ENCODE data around the gene HAUS7. TPM values are rescaled to one million over a fixed set of nuclear protein-coding genes. Genes with fewer than 3 reads are reported as not detected.

HAUS7 gene
- total RNA-seq, 2 experiments from 2014 or later: 54.4 to 56.3 TPM

DNA sequence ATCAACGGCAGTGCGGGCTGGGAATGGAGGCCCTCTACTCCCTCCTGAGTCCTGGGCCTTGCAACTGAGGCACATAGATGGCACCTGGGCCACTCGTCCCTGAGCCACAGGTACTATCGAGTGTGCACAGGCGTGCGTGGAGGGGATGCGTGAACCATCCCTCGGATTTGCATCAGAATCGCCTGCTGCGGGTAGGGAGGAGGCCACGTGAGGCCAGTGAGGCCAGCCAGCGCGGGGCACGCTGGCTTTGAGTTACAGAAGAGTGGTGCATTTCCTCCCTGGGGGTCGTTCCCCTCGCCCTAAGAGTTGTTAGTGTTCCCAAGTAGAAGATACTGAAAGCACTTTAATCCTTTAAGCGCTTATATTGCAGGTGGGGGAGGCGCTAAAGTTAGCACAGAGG lies 48.5 kb downstream of the HAUS7 start:
- Mint-ChIP-seq H3K9me3 (ENCODE audit: low read depth) (no peaks in the 10 kb centered on the region), H3K27ac (no peak overlapping the region), H3K4me3 (no peak overlapping the region), H3K36me3 (no peaks in the 10 kb centered on the region), H3K27me3 (no peaks in the 10 kb centered on the region), H3K4me1 (no peaks in the 10 kb centered on the region)
- ATAC-seq (no peak), DNase-seq (no peak)
- CTCF ChIA-PET: no interaction called here

DNA sequence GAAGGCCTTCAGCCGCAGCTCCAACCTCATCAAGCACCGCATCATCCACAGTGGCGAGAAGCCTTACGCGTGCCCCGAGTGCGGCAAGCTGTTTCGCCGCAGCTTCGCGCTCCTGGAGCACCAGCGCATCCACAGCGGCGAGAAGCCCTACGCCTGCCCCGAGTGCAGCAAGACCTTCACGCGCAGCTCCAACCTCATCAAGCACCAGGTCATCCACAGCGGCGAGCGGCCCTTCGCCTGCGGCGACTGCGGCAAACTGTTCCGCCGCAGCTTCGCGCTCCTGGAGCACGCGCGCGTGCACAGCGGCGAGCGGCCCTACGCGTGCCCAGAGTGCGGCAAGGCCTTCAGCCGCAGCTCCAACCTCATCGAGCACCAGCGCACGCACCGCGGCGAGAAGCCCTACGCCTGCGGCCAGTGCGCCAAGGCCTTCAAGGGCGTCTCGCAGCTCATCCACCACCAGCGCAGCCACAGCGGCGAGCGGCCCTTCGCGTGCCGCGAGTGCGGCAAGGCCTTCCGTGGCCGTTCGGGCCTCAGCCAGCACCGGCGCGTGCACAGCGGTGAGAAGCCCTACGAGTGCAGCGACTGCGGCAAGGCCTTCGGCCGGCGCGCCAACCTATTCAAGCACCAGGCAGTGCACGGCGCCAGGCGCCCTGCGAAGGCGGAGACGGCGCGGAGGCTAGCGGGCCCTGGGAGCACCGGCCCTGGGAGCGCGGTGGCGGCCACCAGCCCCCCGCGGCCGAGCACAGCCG lies 49.4 kb downstream of the HAUS7 start:
- ATAC-seq (no peak), DNase-seq (no peak)
- no peaks in the 10 kb centered on the region for H3K4me1 Mint-ChIP-seq
- no peak overlapping the region for H3K4me3 Mint-ChIP-seq
- H3K27ac Mint-ChIP-seq: no peak overlapping the region
- H3K27me3 Mint-ChIP-seq: no peaks in the 10 kb centered on the region
- no peaks in the 10 kb centered on the region for H3K9me3 Mint-ChIP-seq (ENCODE audit: low read depth)
- CTCF ChIA-PET: no interaction called here
- H3K36me3 Mint-ChIP-seq: no peaks in the 10 kb centered on the region

DNA sequence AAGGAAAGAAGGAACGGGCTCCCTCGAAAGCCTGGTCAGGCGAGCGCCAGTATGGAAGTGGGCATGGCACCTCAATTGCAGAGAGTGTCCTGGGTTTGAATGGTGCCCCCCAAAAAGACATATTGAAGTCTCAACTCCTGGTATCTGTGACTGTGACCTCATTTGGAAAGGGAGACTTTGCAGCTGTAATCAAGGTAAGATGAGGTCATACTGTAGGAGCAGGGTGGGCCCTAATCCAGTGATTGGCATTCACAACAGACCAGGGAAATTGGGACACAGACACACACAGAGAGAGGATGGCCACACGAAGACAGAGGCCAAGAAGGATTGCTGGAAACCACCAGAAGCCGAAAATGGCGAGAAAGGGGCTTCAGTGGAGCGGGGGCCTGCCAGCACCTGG lies 52.7 kb downstream of the HAUS7 start:
- H3K4me1 Mint-ChIP-seq: no peaks in the 10 kb centered on the region
- H3K4me3 Mint-ChIP-seq: no peak overlapping the region
- no peaks in the 10 kb centered on the region for H3K36me3 Mint-ChIP-seq
- H3K27ac Mint-ChIP-seq: no peak overlapping the region
- no peaks in the 10 kb centered on the region for H3K27me3 Mint-ChIP-seq
- CTCF ChIA-PET: no interaction called here
- ATAC-seq (no peak), DNase-seq (no peak)
- no peaks in the 10 kb centered on the region for H3K9me3 Mint-ChIP-seq (ENCODE audit: low read depth)

DNA sequence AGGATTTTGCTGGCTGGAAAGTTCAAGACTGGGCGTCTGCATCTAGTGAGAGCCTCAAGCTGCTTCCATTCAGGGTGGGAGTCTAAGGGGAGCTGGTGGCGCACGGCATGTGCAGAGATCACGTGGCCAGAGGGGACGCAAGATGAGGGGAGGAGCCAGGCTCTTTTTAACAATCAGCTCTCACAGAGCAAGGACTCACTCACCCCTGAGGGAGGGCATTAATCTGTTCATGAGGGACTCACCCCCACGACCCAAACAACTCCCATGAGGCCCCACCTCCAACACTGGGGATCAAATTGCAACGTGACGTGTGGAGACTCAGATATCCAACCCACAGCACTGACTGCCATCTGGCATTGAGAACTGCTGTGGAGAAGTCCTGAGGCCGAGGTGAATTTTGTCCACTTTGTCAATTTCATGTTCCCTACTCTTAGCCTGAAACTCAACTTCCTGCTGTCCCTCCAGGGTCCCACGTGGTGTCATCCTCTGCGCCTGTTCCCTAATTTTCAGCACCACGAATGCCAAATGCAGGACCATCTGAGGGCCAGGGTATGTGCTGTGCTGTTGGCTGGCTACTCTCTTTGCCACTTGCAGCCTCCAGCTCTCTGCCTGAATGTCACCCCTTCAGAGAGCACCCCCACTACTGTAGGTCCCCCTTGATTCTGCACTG lies 53.5 kb downstream of the HAUS7 start:
- H3K9me3 Mint-ChIP-seq (ENCODE audit: low read depth): no peaks in the 10 kb centered on the region
- peaks cover 4% of the 10 kb centered on the region for H3K4me1 Mint-ChIP-seq
- DNase-seq: no peak
- ATAC-seq: no peak
- no peaks in the 10 kb centered on the region for H3K36me3 Mint-ChIP-seq
- no peak overlapping the region for H3K27ac Mint-ChIP-seq
- H3K27me3 Mint-ChIP-seq: peaks cover 2% of the 10 kb centered on the region
- CTCF ChIA-PET: no interaction called here
- no peak overlapping the region for H3K4me3 Mint-ChIP-seq

DNA sequence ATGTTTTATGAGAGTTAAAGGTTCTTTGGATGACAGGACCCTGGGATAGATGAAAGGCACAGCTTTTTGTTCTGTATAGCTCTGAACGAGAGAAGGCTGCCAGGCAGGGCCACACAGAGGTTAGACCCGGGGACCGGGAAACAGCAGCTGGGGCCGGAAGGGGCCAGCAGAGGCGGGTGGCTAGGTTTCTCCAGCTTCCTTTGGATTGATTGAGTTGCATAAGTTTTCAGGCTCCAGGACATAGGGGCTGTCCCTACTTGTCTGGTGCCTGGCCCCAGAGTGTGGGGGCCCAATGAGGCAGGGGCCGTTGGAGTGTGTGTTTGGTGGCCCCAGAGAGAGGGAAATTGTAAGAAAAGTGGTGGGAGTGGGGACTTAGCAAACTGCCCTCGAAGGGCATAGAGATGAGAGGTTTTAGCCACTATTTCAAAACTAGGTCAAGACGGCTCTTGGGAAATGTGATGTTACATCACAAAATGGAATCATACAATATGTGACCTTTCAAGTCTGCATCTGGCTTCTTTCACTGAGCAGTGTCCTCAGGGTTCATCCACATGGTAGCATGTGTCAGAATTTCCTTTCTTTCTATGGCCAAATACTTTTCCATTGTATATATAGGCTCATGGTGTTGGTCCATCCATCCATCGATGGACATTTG lies 55.4 kb downstream of the HAUS7 start:
- H3K36me3 Mint-ChIP-seq: no peaks in the 10 kb centered on the region
- no peak overlapping the region for H3K27ac Mint-ChIP-seq
- H3K27me3 Mint-ChIP-seq: peaks cover 8% of the 10 kb centered on the region
- CTCF ChIA-PET: no interaction called here
- H3K9me3 Mint-ChIP-seq (ENCODE audit: low read depth): no peaks in the 10 kb centered on the region
- peaks cover 8% of the 10 kb centered on the region for H3K4me1 Mint-ChIP-seq
- no peak for DNase-seq
- ATAC-seq: no peak
- no peak overlapping the region for H3K4me3 Mint-ChIP-seq

DNA sequence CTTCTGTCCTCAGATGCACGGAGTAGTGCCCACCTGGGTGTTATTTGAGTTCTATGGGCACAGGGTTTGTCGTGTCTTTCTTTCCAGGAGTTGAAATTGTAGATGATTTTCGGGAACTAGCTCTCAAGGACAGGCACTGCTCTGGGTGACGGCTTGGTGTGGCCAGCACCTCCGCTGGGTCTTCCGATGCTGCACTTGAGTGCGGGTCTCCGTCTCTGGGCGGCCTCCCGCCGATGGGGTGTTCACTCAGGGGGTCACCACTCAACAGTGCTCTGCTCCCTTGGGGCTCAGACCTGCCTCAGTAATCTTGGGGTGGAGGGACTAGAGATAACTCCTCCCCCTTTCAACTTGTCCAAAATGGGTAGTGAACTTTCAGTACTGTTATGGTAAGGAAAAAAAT lies 56.6 kb downstream of the HAUS7 start:
- CTCF ChIA-PET: interaction anchor here (1.1 to 1.4 kb wide), 2 partner anchors 25 to 56 kb away, joined by 3 read pairs; no protein-coding TSS in a partner anchor
- H3K4me1 Mint-ChIP-seq: peaks cover 8% of the 10 kb centered on the region

DNA sequence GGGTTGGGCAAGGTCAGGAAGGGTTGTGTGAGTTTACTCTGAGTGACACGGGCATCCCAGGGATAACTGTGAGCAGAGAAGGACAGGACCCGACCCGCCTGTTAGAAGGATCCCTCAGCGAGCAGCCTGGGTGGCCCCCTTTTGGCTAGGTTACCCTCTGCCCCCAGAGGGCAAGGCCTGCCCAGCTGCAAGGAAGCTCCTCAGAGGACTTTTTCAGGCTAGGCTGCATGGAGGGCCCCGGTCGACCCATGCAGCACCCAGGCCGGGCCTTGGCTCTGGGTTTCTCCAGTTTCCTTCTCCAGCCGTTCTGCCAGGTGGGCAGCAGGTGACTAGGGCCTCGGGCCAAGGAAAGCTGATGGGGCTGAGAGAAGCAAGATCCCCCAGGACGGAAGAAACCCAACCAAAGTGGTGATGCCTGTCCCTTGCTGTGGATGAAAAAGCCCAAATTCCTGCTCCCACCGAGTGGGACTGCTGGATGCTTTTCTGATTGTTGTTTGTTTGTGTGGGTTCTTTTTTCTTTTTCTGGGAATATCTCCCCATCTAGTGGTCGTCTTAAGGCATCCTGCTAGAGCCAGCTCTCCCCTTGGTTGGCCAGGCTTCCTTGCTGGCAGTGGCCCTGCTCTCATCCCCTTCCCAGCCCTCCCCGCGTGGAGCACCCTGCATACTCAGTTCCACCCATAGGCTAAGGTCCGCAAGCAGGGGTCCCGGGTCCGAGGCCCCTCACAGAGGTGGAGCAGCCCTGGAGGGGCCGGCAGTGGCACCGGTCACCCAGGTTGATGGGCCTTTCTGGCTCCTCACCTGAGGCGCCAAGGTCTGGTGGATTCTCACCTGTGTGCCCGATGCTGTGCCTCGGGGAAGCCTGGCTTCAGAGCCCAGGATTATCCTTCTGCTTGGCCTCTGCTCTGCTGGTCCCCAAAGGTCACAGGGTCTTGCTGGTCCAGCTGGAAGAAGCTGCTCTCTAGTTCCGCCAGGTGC lies 57.3 kb downstream of the HAUS7 start:
- H3K4me3 Mint-ChIP-seq: no peak overlapping the region
- H3K36me3 Mint-ChIP-seq: no peaks in the 10 kb centered on the region
- H3K27ac Mint-ChIP-seq: no peak overlapping the region
- peaks cover 8% of the 10 kb centered on the region for H3K4me1 Mint-ChIP-seq
- peaks cover 8% of the 10 kb centered on the region for H3K27me3 Mint-ChIP-seq
- no peaks in the 10 kb centered on the region for H3K9me3 Mint-ChIP-seq (ENCODE audit: low read depth)
- CTCF ChIA-PET: interaction anchor here (1.1 to 1.4 kb wide), 4 partner anchors 25 to 380 kb away, joined by 3 read pairs; no protein-coding TSS in a partner anchor
- DNase-seq: no peak
- ATAC-seq: no peak

More for the DNA sequence above, 56.6 kb downstream of the HAUS7 start:
- no peak overlapping the region for H3K27ac Mint-ChIP-seq
- peaks cover 8% of the 10 kb centered on the region for H3K27me3 Mint-ChIP-seq
- H3K36me3 Mint-ChIP-seq: no peaks in the 10 kb centered on the region
- no peak overlapping the region for H3K4me3 Mint-ChIP-seq
- no peak for DNase-seq
- no peaks in the 10 kb centered on the region for H3K9me3 Mint-ChIP-seq (ENCODE audit: low read depth)
- no peak for ATAC-seq

DNA sequence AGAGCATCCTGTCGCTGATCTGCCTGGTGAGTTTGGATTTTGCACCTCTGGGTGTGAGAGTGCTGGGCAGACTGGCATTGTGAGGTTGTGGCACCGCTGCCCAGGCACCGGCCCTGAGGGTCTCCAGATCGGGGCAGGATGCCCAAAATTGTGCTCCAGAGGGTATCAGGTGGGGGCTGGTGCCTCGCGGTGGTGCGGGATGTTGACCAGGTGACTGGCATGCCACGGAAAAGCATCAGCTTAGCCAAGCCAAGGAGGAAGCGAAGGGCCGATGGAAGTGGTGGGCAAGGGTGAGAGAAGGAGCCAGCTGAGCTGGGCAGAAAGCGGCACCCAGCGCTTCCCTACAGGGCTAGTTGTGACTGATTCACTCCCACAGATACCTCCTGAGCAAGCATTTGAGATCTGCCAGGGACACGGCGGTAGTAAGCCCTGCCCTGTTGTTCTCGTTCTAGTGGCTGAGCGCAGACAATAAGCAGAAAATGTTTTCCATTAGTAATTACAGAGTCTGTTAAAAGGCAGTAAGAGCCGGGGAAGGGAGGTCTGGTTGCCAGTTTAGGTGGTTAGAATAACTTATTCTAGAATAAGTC lies 58.3 kb downstream of the HAUS7 start:
- peaks cover 8% of the 10 kb centered on the region for H3K4me1 Mint-ChIP-seq

DNA sequence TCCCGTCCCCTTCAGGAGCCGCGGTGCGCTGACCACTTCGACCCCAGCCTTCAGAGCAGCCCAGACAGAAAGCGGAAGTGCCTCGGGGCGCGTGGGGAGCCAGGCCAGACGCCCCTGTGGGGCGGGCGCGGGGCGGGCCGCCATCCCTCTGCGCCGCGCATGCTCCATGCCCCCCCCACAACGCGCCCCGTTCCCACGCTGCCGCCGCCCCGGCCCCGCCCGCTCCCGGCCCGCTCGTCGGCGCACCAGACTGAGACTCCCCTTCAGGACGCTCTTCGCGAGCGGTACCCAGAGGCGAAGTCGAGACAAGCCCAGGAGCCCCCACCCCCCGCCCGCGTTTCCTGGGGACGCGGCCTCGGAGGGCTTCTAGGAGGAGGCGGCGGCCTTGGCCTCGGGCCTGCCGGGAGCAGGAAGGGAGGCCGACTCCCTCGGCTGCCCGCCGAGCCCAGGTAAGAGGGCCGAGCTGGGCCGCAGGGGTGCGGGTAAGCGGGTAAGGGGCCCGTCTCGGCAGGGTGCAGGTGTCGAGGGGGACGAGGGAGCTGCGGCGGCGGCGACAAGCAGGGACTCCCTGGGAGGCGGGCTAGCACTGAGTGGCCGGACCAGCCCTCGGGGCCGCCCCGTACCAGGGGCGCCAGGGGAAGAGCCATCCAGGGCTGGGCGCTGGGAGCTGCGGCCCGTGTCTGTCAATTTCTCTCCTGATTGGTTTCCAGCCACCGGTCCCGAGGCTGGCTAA lies 59.0 kb downstream of the HAUS7 start, which contains the start of gene ZFP92:
Gene ZFP92, plus strand, starts transcription at position 218 of the 733 bp plus-strand sequence. CDS start 6,851 bp downstream, outside the sequence.
- DNase-seq: peak; percentile 41
- CTCF ChIA-PET: no interaction called here
- Mint-ChIP-seq H3K4me3 (peak within 1 kb of the TSS; percentile 71), H3K27ac (no peak within 1 kb of the TSS), H3K36me3 (no peaks in the 10 kb centered on the region), H3K27me3 (peaks cover 8% of the 10 kb centered on the region), H3K4me1 (peaks cover 8% of the 10 kb centered on the region), H3K9me3 (ENCODE audit: low read depth) (no peaks in the 10 kb centered on the region)
- peak; percentile 69 for ATAC-seq

More for the DNA sequence above, 58.3 kb downstream of the HAUS7 start:
- Mint-ChIP-seq H3K27ac (no peak overlapping the region), H3K36me3 (no peaks in the 10 kb centered on the region), H3K9me3 (ENCODE audit: low read depth) (no peaks in the 10 kb centered on the region), H3K27me3 (peaks cover 8% of the 10 kb centered on the region), H3K4me3 (peak overlapping the region; percentile 71)
- ATAC-seq (no peak), DNase-seq (no peak)
- CTCF ChIA-PET: no interaction called here

DNA sequence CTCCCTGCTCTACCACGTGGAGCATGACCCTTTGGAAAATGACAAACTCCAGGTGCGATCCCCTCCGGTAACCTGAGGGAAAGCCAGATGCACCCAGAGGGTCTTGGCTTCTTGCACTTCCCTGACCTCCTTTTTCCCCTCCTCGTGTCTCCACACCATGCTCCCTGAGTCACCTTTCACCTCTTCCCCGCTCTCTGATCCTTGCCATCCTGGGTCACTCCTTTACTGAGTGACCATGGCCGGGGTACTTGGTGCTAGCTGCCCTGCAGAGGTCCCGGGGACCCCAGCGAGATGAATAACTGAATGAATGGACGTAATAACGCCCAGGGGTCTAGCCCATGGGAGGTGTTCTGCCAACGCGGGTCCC lies 59.5 kb downstream of the HAUS7 start:
- Mint-ChIP-seq H3K9me3 (ENCODE audit: low read depth) (no peaks in the 10 kb centered on the region), H3K27ac (no peak overlapping the region), H3K4me3 (peak overlapping the region; percentile 49)

DNA sequence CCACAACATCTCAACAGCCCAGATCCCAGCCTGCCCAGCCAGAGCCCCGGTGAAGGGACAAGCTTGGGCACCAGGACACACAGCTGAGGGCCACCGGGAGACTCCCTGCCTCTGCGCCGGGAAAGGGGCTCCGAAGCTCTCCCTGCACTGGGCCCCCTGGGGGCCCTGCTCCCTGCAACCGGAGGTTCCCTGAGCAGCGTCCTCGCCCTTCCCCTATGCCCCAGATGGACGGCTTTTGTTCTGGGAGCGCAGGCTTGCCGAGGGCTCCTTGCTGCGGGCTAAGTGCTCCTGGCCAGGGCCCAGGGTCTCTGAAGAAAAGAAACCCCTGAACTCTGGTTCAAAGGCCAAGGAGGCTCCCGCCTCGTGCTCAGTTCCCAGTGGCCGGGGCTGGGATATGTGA lies 60.0 kb downstream of the HAUS7 start:
- no peak overlapping the region for H3K27ac Mint-ChIP-seq
- no peak for DNase-seq
- H3K4me3 Mint-ChIP-seq: no peak overlapping the region
- CTCF ChIA-PET: no interaction called here
- no peaks in the 10 kb centered on the region for H3K36me3 Mint-ChIP-seq
- no peaks in the 10 kb centered on the region for H3K9me3 Mint-ChIP-seq (ENCODE audit: low read depth)
- H3K27me3 Mint-ChIP-seq: peaks cover 8% of the 10 kb centered on the region
- H3K4me1 Mint-ChIP-seq: peaks cover 8% of the 10 kb centered on the region
- no peak for ATAC-seq

More for the DNA sequence above, 59.5 kb downstream of the HAUS7 start:
- H3K4me1 Mint-ChIP-seq: peaks cover 8% of the 10 kb centered on the region
- no peaks in the 10 kb centered on the region for H3K36me3 Mint-ChIP-seq
- CTCF ChIA-PET: no interaction called here
- peaks cover 8% of the 10 kb centered on the region for H3K27me3 Mint-ChIP-seq
- no peak for DNase-seq
- no peak for ATAC-seq

DNA sequence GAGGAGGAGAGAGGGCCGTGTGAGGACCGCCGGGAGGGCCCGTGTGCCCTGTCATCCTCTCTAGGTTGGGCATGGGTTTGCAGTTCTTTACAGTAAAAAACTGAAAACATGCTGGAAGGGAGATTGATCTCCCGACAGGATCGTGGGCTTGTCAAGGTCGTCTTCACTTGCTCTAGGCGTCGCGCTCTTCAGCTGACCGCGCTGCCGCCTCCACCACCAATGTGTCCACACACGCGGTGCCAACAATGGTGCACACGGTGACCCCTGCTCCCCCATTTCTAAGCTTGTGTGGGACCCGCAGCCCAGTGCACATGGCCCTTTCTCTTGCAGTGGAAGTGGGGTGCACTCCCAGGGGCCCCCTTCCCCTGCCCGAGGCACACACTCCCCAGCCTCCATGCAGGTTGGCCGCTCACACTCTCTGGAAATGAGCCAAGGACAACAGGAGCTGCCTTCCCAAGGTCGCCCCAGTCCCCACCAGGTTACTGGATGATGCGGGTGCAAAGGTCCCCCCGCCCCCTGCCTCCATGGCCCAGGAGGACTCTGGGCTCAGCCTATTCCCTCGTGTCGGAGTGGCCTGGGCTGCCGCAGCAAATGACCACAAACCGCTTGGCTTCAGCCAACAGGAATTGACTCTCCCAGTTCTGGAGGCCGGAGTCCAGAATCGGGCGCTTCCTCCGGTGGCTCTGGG lies 60.8 kb downstream of the HAUS7 start:
- Mint-ChIP-seq H3K9me3 (ENCODE audit: low read depth) (no peaks in the 10 kb centered on the region), H3K4me1 (peaks cover 16% of the 10 kb centered on the region), H3K4me3 (no peak overlapping the region), H3K36me3 (no peaks in the 10 kb centered on the region), H3K27ac (no peak overlapping the region), H3K27me3 (peaks cover 8% of the 10 kb centered on the region)
- DNase-seq (no peak), ATAC-seq (no peak)
- CTCF ChIA-PET: no interaction called here
